Ascending aorta (tissue), 2 donors: ENCODE measurements around the gene MAD2L1BP. TPM values are rescaled to one million over a fixed set of nuclear protein-coding genes. Genes with fewer than 3 reads are reported as not detected.
"Not testable (repeated sequence)": the region's sequence is repeated elsewhere in the genome, so short reads cannot be mapped to it uniquely, and the experiment has no call there.

Experiments
- DNase-seq, 2 donors: peaks; one replicate each; pipeline ENCODE4 v3.0.0-alpha.2; 2019; ENCODE audit warnings: low spot score in 2 of 2
- H3K27ac ChIP-seq, 2 donors: fragments of 200-600 bp; sonication (generic); one replicate each; pipeline ENCODE4 v1.5.1; 2016 to 2017; ENCODE audit warnings: mild to moderate bottlenecking in 1 of 2
- H3K27me3 ChIP-seq: fragments of 200-600 bp; sonication (generic); one replicate; pipeline ENCODE4 v1.5.1; 2017
- H3K36me3 ChIP-seq, 2 donors: fragments of 200-600 bp; sonication (generic); one replicate each; pipeline ENCODE4 v1.5.1; 2016
- H3K4me1 ChIP-seq, 2 donors: fragments of 200-600 bp; sonication (generic); one replicate each; pipeline ENCODE4 v1.5.1; 2016 to 2017; ENCODE audit warnings: mild to moderate bottlenecking in 1 of 2
- H3K4me3 ChIP-seq, 2 donors: fragments of 200-600 bp; sonication (generic); one replicate each; pipeline ENCODE4 v1.5.1; 2016 to 2017; ENCODE audit warnings: mild to moderate bottlenecking in 1 of 2
- H3K9me3 ChIP-seq, 2 donors: fragments of 200-600 bp; sonication (generic); one replicate each; pipeline ENCODE4 v1.5.1; 2016
- CTCF ChIP-seq, 3 experiments: fragments of 200-600 bp in 2 of 3; fragments of 450-650 bp in 1 of 3; sonication (generic) in 2 of 3; IDR thresholded peaks; one replicate each; pipeline ENCODE4 v1.5.1; 2016 to 2019; ENCODE audit warnings: antibody characterized with exemption in 3 of 3, mild to moderate bottlenecking in 1 of 3, moderate library complexity in 1 of 3
- intact Hi-C: fragments of 100-400 bp; cut with DNase I; formaldehyde crosslinking; loops from one replicate; pipeline ENCODE4 v1.15.1; 2023
- total RNA-seq: library from RNA; depleted of rRNA; stranded (reverse); fragments of >200 nt; gene quantifications from one replicate; pipeline ENCODE4 v1.1.0, GENCODE V29; 2016

Gene MAD2L1BP
- total RNA-seq, 1 donor from 2014 or later, result 15.0 TPM

DNA sequence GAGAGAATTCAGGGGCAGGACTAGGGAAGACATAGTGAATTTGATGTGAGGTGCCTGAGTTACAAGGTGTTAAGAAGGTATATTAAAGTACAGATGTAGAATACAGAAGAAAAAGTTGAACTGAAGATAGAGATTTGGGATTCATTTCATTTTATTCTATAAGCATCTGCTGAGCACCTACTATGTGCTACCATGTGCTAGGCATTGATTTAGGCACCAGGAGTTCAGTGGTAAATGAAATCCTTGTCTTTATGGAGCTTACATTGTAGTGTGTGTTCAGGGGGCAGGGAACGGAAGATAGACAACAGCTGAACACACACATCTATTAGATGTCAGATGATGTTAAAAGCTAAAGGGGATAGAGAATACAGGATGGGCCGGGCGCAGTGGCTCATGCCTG is 12.0 kb downstream of the MAD2L1BP start:
- no peak for TF ChIP-seq CTCF (IDR thresholded peaks at IDR 0.05)
- H3K27ac ChIP-seq, result no peak overlapping the region
- H3K9me3 ChIP-seq, result no peaks in the 10 kb centered on the region
- no peak overlapping the region for H3K4me3 ChIP-seq
- intact Hi-C loops, result no loop called here
- no peak for DNase-seq
- no peaks in the 10 kb centered on the region for H3K36me3 ChIP-seq
- H3K27me3 ChIP-seq, result no peaks in the 10 kb centered on the region
- H3K4me1 ChIP-seq, result peaks cover 0 to 8% of the 10 kb centered on the region in 2 donors

GRCh38 chr6:43648248-43648647 is 12.6 kb downstream of the MAD2L1BP start:
- H3K27me3 ChIP-seq, result no peaks in the 10 kb centered on the region
- H3K9me3 ChIP-seq, result no peaks in the 10 kb centered on the region
- H3K36me3 ChIP-seq, result no peaks in the 10 kb centered on the region
- DNase-seq, result no peak
- TF ChIP-seq CTCF (IDR thresholded peaks at IDR 0.05), result no peak
- H3K4me3 ChIP-seq, result no peak overlapping the region
- intact Hi-C loops, result no loop called here
- H3K4me1 ChIP-seq, result peaks cover 0 to 8% of the 10 kb centered on the region in 2 donors
- no peak overlapping the region for H3K27ac ChIP-seq

DNA sequence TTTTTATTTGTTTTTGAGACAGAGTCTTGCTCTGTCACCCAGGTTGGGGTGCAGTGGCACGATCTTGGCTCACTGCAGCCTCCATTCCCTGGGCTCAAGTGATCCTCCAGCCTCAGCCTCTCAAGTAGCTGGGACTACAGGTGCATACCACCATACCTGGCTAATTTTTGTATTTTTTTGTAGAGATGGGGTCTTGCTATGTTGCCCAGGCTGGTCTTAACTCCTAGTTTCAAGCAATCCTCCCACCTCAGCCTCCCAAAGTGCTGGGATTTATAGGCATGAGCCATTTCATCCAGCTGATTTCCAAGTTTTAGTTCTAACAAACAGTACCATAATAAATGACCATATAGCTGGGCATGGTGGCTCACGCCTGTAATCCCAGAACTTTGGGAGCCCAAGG is 17.2 kb downstream of the MAD2L1BP start:
- intact Hi-C loops, H3K27ac ChIP-seq, H3K4me3 ChIP-seq, H3K36me3 ChIP-seq, H3K4me1 ChIP-seq, H3K9me3 ChIP-seq, DNase-seq, H3K27me3 ChIP-seq: not testable (repeated sequence)

DNA sequence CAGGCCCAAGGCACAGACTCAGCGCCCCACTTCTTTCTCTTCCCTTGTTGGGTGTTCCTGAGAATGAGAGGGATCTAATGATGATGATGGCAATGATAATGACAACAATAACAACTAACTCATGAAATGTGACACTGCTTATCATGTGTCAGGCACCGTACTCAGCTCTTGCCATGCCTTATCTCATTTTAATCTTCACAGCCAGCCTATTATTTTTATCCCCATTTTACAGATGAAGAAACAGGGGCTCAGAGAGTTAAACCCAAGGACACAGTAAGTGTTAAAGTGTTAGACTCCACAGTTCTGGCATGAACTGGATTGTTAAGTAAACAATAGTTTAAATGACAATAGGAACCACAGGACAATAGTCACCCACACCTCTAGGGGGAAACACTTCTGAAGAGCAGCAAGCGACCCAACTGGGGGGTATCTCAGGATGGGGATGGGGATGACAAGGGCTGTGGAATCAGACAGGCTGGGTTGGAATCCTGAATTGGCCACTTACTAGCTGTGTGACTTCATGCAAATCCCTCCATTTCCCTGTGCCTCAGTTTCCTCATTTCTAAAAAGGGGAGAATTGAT is 21.7 kb downstream of the MAD2L1BP start:
- TF ChIP-seq CTCF (IDR thresholded peaks at IDR 0.05), result no peak
- Histone ChIP-seq H3K9me3 (no peaks in the 10 kb centered on the region), H3K4me1 (no peaks in the 10 kb centered on the region), H3K27ac (no peak overlapping the region), H3K36me3 (no peaks in the 10 kb centered on the region), H3K4me3 (no peak overlapping the region), H3K27me3 (no peaks in the 10 kb centered on the region)
- DNase-seq, result no peak
- intact Hi-C loops, result no loop called here

- Histone ChIP-seq H3K4me1 (no peaks in the 10 kb centered on the region), H3K36me3 (no peaks in the 10 kb centered on the region), H3K4me3 (no peak overlapping the region), H3K9me3 (no peaks in the 10 kb centered on the region), H3K27ac (no peak overlapping the region), H3K27me3 (no peaks in the 10 kb centered on the region)
- intact Hi-C loops, result no loop called here
- DNase-seq, result no peak
- no peak for TF ChIP-seq CTCF (IDR thresholded peaks at IDR 0.05)
These were observed 22.5 kb downstream of the MAD2L1BP start for GRCh38 chr6:43658161-43658560.

GRCh38 chr6:43662948-43663347 is 27.3 kb downstream of the MAD2L1BP start:
- H3K4me1 ChIP-seq, H3K4me3 ChIP-seq, DNase-seq, H3K9me3 ChIP-seq, H3K27me3 ChIP-seq, intact Hi-C loops, H3K27ac ChIP-seq, H3K36me3 ChIP-seq: not testable (repeated sequence)

DNA sequence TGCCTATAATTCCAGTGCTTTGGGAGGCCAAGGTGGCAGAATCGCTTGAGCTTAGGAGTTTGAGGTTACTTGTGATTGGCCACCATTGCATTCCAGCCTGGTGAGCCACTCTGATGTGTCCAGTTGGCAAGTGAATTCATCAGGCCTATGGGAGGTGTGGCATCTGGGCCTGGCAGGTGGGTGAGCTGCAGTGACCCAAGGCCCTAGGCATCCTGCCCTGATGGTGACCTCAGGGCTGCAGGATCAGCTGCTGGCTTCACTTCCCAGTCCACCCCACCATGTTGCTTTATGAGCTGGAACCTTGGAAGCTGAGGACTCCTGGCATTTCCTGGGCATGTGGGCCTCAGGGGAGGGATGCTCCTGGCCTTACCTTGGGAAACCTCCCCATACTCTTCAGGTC is 29.7 kb downstream of the MAD2L1BP start:
- Histone ChIP-seq H3K27ac (no peak overlapping the region), H3K4me3 (no peak overlapping the region), H3K4me1 (peaks cover 22 to 29% of the 10 kb centered on the region in 2 donors), H3K9me3 (no peaks in the 10 kb centered on the region), H3K36me3 (no peaks in the 10 kb centered on the region), H3K27me3 (no peaks in the 10 kb centered on the region)
- DNase-seq, result no peak
- no peak for TF ChIP-seq CTCF (IDR thresholded peaks at IDR 0.05)
- intact Hi-C loops, result no loop called here
